WTC11 (cell line): ENCODE measurements around the gene SHROOM3.

Experiments
- ESRRA ChIP-seq: sonication (generic); formaldehyde crosslinking; IDR thresholded peaks from 2 replicates; pipeline ENCODE4 v1.8.1; 2022; ENCODE audit warnings: mild to moderate bottlenecking, missing genetic modification reagents, borderline replicate concordance
- NFE2L1 ChIP-seq: sonication (generic); formaldehyde crosslinking; IDR thresholded peaks from 2 replicates; pipeline ENCODE4 v1.8.1; 2023; ENCODE audit warnings: missing genetic modification reagents
- SMAD4 ChIP-seq: sonication (generic); formaldehyde crosslinking; IDR thresholded peaks from 2 replicates; pipeline ENCODE4 v1.8.0; 2022; ENCODE audit warnings: mild to moderate bottlenecking, missing genetic modification reagents
- TF ChIP-seq, protein P1 (sequence below): fragments of 200-600 bp; IDR thresholded peaks from 2 replicates; pipeline ENCODE4 v1.8.0; 2022; ENCODE audit warnings: antibody characterized with exemption
- TF ChIP-seq, protein P2 (sequence below): sonication (generic); formaldehyde crosslinking; IDR thresholded peaks from 2 replicates; pipeline ENCODE4 v1.8.1; 2022; ENCODE audit warnings: low read depth, mild to moderate bottlenecking, moderate library complexity, missing genetic modification reagents, borderline replicate concordance

GRCh38 chr4:76714226-76714625 lies 279.2 kb downstream of the SHROOM3 start:
- TF ChIP-seq, protein P1, sequence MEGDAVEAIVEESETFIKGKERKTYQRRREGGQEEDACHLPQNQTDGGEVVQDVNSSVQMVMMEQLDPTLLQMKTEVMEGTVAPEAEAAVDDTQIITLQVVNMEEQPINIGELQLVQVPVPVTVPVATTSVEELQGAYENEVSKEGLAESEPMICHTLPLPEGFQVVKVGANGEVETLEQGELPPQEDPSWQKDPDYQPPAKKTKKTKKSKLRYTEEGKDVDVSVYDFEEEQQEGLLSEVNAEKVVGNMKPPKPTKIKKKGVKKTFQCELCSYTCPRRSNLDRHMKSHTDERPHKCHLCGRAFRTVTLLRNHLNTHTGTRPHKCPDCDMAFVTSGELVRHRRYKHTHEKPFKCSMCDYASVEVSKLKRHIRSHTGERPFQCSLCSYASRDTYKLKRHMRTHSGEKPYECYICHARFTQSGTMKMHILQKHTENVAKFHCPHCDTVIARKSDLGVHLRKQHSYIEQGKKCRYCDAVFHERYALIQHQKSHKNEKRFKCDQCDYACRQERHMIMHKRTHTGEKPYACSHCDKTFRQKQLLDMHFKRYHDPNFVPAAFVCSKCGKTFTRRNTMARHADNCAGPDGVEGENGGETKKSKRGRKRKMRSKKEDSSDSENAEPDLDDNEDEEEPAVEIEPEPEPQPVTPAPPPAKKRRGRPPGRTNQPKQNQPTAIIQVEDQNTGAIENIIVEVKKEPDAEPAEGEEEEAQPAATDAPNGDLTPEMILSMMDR, result no peak
- TF ChIP-seq ESRRA (no peak), SMAD4 (CRISPR knock-in tag) (no peak), NFE2L1 (CRISPR knock-in tag) (no peak)
- TF ChIP-seq, protein P2, sequence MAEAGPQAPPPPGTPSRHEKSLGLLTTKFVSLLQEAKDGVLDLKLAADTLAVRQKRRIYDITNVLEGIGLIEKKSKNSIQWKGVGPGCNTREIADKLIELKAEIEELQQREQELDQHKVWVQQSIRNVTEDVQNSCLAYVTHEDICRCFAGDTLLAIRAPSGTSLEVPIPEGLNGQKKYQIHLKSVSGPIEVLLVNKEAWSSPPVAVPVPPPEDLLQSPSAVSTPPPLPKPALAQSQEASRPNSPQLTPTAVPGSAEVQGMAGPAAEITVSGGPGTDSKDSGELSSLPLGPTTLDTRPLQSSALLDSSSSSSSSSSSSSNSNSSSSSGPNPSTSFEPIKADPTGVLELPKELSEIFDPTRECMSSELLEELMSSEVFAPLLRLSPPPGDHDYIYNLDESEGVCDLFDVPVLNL (CRISPR knock-in tag), result no peak
